GM19099 (cell line): ENCODE measurements around the gene ATP2B2.

Experiments
- POLR2A ChIP-seq: IDR thresholded peaks from 3 replicates; pipeline ENCODE4 v1.6.1; 2011; ENCODE audit warnings: low read depth; ENCODE audit not compliant: insufficient read length; ENCODE audit errors: extremely low read depth

The ATP2B2 gene

GRCh38 chr3:10542518-10542917 lies 37.1 kb upstream of the ATP2B2 start:
- TF ChIP-seq POLR2A, result no peak

- no peak for TF ChIP-seq POLR2A
Measured at GRCh38 chr3:10534066-10534465, 28.7 kb upstream of the ATP2B2 start.

GRCh38 chr3:10533737-10534023 lies 28.3 kb upstream of the ATP2B2 start:
- TF ChIP-seq POLR2A, result no peak

- TF ChIP-seq POLR2A, result no peak
Measured at GRCh38 chr3:10532939-10533736, 27.8 kb upstream of the ATP2B2 start.

GRCh38 chr3:10531031-10531430 lies 25.6 kb upstream of the ATP2B2 start:
- no peak for TF ChIP-seq POLR2A

GRCh38 chr3:10530241-10530640 lies 24.9 kb upstream of the ATP2B2 start:
- no peak for TF ChIP-seq POLR2A

- TF ChIP-seq POLR2A, result no peak
Measured at GRCh38 chr3:10529809-10530208, 24.4 kb upstream of the ATP2B2 start.

GRCh38 chr3:10528046-10528445 lies 22.7 kb upstream of the ATP2B2 start:
- no peak for TF ChIP-seq POLR2A

GRCh38 chr3:10527295-10528001 lies 22.1 kb upstream of the ATP2B2 start:
- TF ChIP-seq POLR2A, result no peak

- no peak for TF ChIP-seq POLR2A
Measured at GRCh38 chr3:10526366-10526765, 21.0 kb upstream of the ATP2B2 start.

- TF ChIP-seq POLR2A, result no peak
Measured at GRCh38 chr3:10524799-10525301, 19.5 kb upstream of the ATP2B2 start.

- TF ChIP-seq POLR2A, result no peak
Measured at GRCh38 chr3:10524270-10524669, 18.9 kb upstream of the ATP2B2 start.

- TF ChIP-seq POLR2A, result no peak
Measured at GRCh38 chr3:10523561-10523960, 18.2 kb upstream of the ATP2B2 start.

GRCh38 chr3:10522646-10523303 lies 17.4 kb upstream of the ATP2B2 start:
- no peak for TF ChIP-seq POLR2A

- TF ChIP-seq POLR2A, result no peak
Measured at GRCh38 chr3:10521772-10522441, 16.5 kb upstream of the ATP2B2 start.

- TF ChIP-seq POLR2A, result no peak
Measured at GRCh38 chr3:10520072-10520471, 14.7 kb upstream of the ATP2B2 start.

GRCh38 chr3:10519236-10519635 lies 13.8 kb upstream of the ATP2B2 start:
- TF ChIP-seq POLR2A, result no peak
